Measurements from ENCODE around the gene SCAPER. TPM values are rescaled to one million over a fixed set of nuclear protein-coding genes. Genes with fewer than 3 reads are reported as not detected.

Gene SCAPER
- total and polyA plus RNA-seq, 10 of the 15 experiments (the other 5 are each of a cell fraction or from before 2014, with no cell fraction given), result 1.0 to 7.7 (median 3.9) TPM

DNA sequence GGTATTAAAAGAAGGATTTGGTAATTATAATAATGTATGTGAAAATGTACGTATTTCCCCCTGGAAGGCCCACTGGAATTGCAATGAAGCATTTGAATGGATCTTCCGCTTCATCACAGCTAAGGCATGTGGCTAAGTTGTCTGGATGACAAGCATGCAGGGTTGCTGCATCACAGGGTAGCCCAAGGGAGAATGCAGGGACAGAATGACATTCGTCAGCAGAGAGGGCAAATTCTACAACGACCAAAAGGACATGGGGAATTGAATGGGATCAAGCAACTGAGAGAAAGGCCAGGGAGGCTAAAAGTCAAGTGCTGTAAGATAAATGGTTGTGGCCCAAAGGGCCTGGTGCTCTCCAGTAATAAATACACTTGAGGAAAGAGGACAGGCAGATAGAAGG is 473.2 kb downstream of the SCAPER start:
- Histone ChIP-seq H2AFZ (ENCODE audit: control insufficient read depth, low read depth, low read length) (no peak overlapping the region), H3K27ac (ENCODE audit: control insufficient read depth, insufficient read depth) (no peak overlapping the region), H3K36me3 (ENCODE audit: control insufficient read depth in 2 of 2, insufficient read depth in 2 of 2, low read length in 1 of 2) (no peaks in the 10 kb centered on the region), H3K4me2 (ENCODE audit: control insufficient read depth, insufficient read depth) (no peak overlapping the region), H3K9ac (ENCODE audit: control insufficient read depth, insufficient read depth, low read length) (no peak overlapping the region), H3K4me1 (ENCODE audit: control insufficient read depth, insufficient read depth, low read length) (no peaks in the 10 kb centered on the region), H3K27me3 (replicated peaks in 1 of 2; ENCODE audit: control insufficient read depth in 2 of 2, insufficient read depth in 2 of 2, low read length in 1 of 2) (no peaks in the 10 kb centered on the region), H3K79me2 (ENCODE audit: control insufficient read depth, insufficient read depth, low read length) (no peaks in the 10 kb centered on the region), H3K4me3 (no peak overlapping the region), H3K9me3 (replicated peaks; ENCODE audit: control insufficient read depth, insufficient read depth, low read length) (no peaks in the 10 kb centered on the region; the same call in 2 of the 3 replicates), H4K20me1 (ENCODE audit: control insufficient read depth, insufficient read depth) (no peaks in the 10 kb centered on the region)
- TF ChIP-seq, protein P1, sequence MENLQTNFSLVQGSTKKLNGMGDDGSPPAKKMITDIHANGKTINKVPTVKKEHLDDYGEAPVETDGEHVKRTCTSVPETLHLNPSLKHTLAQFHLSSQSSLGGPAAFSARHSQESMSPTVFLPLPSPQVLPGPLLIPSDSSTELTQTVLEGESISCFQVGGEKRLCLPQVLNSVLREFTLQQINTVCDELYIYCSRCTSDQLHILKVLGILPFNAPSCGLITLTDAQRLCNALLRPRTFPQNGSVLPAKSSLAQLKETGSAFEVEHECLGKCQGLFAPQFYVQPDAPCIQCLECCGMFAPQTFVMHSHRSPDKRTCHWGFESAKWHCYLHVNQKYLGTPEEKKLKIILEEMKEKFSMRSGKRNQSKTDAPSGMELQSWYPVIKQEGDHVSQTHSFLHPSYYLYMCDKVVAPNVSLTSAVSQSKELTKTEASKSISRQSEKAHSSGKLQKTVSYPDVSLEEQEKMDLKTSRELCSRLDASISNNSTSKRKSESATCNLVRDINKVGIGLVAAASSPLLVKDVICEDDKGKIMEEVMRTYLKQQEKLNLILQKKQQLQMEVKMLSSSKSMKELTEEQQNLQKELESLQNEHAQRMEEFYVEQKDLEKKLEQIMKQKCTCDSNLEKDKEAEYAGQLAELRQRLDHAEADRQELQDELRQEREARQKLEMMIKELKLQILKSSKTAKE (IDR thresholded peaks at IDR 0.05; ENCODE audit: low read depth, poor library complexity, severe bottlenecking), result no peak
- TF ChIP-seq SMAD1 (IDR thresholded peaks at IDR 0.05; ENCODE audit: low read depth, partially characterized antibody), result no peak
- no peak for TF ChIP-seq IRF4 (IDR thresholded peaks at IDR 0.05; ENCODE audit: low read depth, low read length)
- TF ChIP-seq TARDBP (IDR thresholded peaks at IDR 0.05; ENCODE audit: borderline replicate concordance), result no peak
- TF ChIP-seq DPF2 (IDR thresholded peaks at IDR 0.05), result no peak
- TF ChIP-seq, protein P2, sequence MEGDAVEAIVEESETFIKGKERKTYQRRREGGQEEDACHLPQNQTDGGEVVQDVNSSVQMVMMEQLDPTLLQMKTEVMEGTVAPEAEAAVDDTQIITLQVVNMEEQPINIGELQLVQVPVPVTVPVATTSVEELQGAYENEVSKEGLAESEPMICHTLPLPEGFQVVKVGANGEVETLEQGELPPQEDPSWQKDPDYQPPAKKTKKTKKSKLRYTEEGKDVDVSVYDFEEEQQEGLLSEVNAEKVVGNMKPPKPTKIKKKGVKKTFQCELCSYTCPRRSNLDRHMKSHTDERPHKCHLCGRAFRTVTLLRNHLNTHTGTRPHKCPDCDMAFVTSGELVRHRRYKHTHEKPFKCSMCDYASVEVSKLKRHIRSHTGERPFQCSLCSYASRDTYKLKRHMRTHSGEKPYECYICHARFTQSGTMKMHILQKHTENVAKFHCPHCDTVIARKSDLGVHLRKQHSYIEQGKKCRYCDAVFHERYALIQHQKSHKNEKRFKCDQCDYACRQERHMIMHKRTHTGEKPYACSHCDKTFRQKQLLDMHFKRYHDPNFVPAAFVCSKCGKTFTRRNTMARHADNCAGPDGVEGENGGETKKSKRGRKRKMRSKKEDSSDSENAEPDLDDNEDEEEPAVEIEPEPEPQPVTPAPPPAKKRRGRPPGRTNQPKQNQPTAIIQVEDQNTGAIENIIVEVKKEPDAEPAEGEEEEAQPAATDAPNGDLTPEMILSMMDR (IDR thresholded peaks at IDR 0.05 in 2 of 3, conservative IDR thresholded peaks at IDR 0.05 in 1 of 3; ENCODE audit: control insufficient read depth in 2 of 3, extremely low read depth in 1 of 3, insufficient read depth in 1 of 3, low read depth in 3 of 3, low read length in 3 of 3), result no peak
- 98% methylated on average over 4 of the region's 4 CpGs for WGBS (ENCODE audit: insufficient coverage, insufficient replicate concordance, low lambda C conversion rate, missing lambda C conversion rate)
- DNase-seq (ENCODE audit: low read depth, low spot score) (no peak), ATAC-seq (no peak), FAIRE-seq (no peak)
- intact Hi-C loops (cut with micrococcal nuclease; ENCODE audit: unreplicated experiment) (no loop called here), in situ Hi-C loops (cut with MboI) (no loop called here)
- ChIA-PET RAD21 (ENCODE audit: unreplicated experiment) (no interaction called here), POLR2A (no interaction called here), CTCF (no interaction called here), SMC1A (ENCODE audit: uncharacterized antibody, unreplicated experiment) (no interaction called here)
- BruUV-seq (replicated peaks), result no TSS peak

Data from GM12878 (cell line).